Progenitor cell of endocrine pancreas (in vitro differentiated cells): Measurements from ENCODE around the gene POLR2A. TPM values are rescaled to one million over a fixed set of nuclear protein-coding genes. Genes with fewer than 3 reads are reported as not detected.
"Not testable (repeated sequence)": the region's sequence is repeated elsewhere in the genome, so short reads cannot be mapped to it uniquely, and the experiment has no call there.

ENCODE experiments used
- DNase-seq: peaks from one replicate; pipeline ENCODE4 v3.0.0; 2021; ENCODE audit warnings: low spot score; ENCODE audit not compliant: unreplicated experiment
- H3K27ac Mint-ChIP-seq: 2 replicates; pipeline ENCODE4 v1.8.0; 2021; ENCODE audit warnings: mild to moderate bottlenecking, moderate library complexity, mixed read lengths
- H3K27me3 Mint-ChIP-seq: 2 replicates; pipeline ENCODE4 v1.8.0; 2021; ENCODE audit warnings: mixed read lengths
- H3K36me3 Mint-ChIP-seq: 2 replicates; pipeline ENCODE4 v1.8.0; 2022; ENCODE audit warnings: mixed read lengths; ENCODE audit not compliant: insufficient read depth
- H3K4me1 Mint-ChIP-seq: 2 replicates; pipeline ENCODE4 v1.8.0; 2021; ENCODE audit warnings: low read depth, mixed read lengths
- H3K4me3 Mint-ChIP-seq: 2 replicates; pipeline ENCODE4 v1.8.0; 2021; ENCODE audit warnings: low read depth, mild to moderate bottlenecking, moderate library complexity, mixed read lengths
- H3K9me3 Mint-ChIP-seq: 2 replicates; pipeline ENCODE4 v1.8.0; 2021; ENCODE audit warnings: low read depth, mixed read lengths
- CTCF ChIP-seq: fragments of 200-600 bp; sonication (generic); IDR thresholded peaks from one replicate; pipeline ENCODE4 v1.5.0; 2021; ENCODE audit warnings: antibody characterized with exemption, mild to moderate bottlenecking; ENCODE audit not compliant: unreplicated experiment
- total RNA-seq: library from RNA; stranded (reverse); gene quantifications from 2 replicates; pipeline ENCODE4 v1.2.1, GENCODE V29; 2021

POLR2A gene
- total RNA-seq, 1 donor from 2014 or later, result 195 TPM

GRCh38 chr17:7468290-7468689, 15.9 kb upstream of the POLR2A start:
- no peak overlapping the region for H3K27ac Mint-ChIP-seq
- no peak for TF ChIP-seq CTCF
- no peaks in the 10 kb centered on the region for H3K27me3 Mint-ChIP-seq
- H3K4me3 Mint-ChIP-seq, result no peak overlapping the region
- DNase-seq, result no peak
- peaks cover 4% of the 10 kb centered on the region for H3K4me1 Mint-ChIP-seq
- H3K9me3 Mint-ChIP-seq, result no peaks in the 10 kb centered on the region
- H3K36me3 Mint-ChIP-seq, result no peaks in the 10 kb centered on the region

GRCh38 chr17:7468804-7469389, 15.3 kb upstream of the POLR2A start:
- H3K9me3 Mint-ChIP-seq, result no peaks in the 10 kb centered on the region
- peaks cover 4% of the 10 kb centered on the region for H3K4me1 Mint-ChIP-seq
- no peaks in the 10 kb centered on the region for H3K27me3 Mint-ChIP-seq
- H3K27ac Mint-ChIP-seq, result peak overlapping the region; percentile 29
- no peak for TF ChIP-seq CTCF
- no peak for DNase-seq
- H3K4me3 Mint-ChIP-seq, result no peak overlapping the region
- H3K36me3 Mint-ChIP-seq, result no peaks in the 10 kb centered on the region

GRCh38 chr17:7469843-7470242, 14.3 kb upstream of the POLR2A start:
- H3K27me3 Mint-ChIP-seq, H3K27ac Mint-ChIP-seq, H3K36me3 Mint-ChIP-seq, H3K9me3 Mint-ChIP-seq, H3K4me1 Mint-ChIP-seq, H3K4me3 Mint-ChIP-seq, DNase-seq: not testable (repeated sequence)

- H3K27ac Mint-ChIP-seq, H3K36me3 Mint-ChIP-seq, H3K27me3 Mint-ChIP-seq, H3K9me3 Mint-ChIP-seq, DNase-seq, H3K4me1 Mint-ChIP-seq, H3K4me3 Mint-ChIP-seq: not testable (repeated sequence)
Observed at GRCh38 chr17:7470457-7470973, 13.7 kb upstream of the POLR2A start.

GRCh38 chr17:7471729-7472128, 12.4 kb upstream of the POLR2A start:
- H3K27me3 Mint-ChIP-seq, result no peaks in the 10 kb centered on the region
- H3K4me1 Mint-ChIP-seq, result peaks cover 13% of the 10 kb centered on the region
- H3K27ac Mint-ChIP-seq, result peak overlapping the region; percentile 82
- H3K4me3 Mint-ChIP-seq, result no peak overlapping the region
- H3K9me3 Mint-ChIP-seq, result no peaks in the 10 kb centered on the region
- no peak for TF ChIP-seq CTCF
- DNase-seq, result no peak
- no peaks in the 10 kb centered on the region for H3K36me3 Mint-ChIP-seq

GRCh38 chr17:7474767-7475166, 9.4 kb upstream of the POLR2A start:
- not testable (repeated sequence) for H3K9me3 Mint-ChIP-seq, H3K36me3 Mint-ChIP-seq, H3K27ac Mint-ChIP-seq, H3K4me3 Mint-ChIP-seq, DNase-seq, H3K27me3 Mint-ChIP-seq
- peaks cover 26% of the 10 kb centered on the region for H3K4me1 Mint-ChIP-seq

- Mint-ChIP-seq H3K36me3 (no peaks in the 10 kb centered on the region), H3K9me3 (no peaks in the 10 kb centered on the region), H3K27me3 (no peaks in the 10 kb centered on the region), H3K4me1 (peaks cover 32% of the 10 kb centered on the region), H3K27ac (peak overlapping the region; percentile 49), H3K4me3 (no peak overlapping the region)
- DNase-seq, result no peak
- TF ChIP-seq CTCF, result no peak
Observed at GRCh38 chr17:7475764-7476422, 8.3 kb upstream of the POLR2A start.
